Measurements from ENCODE around the gene PCSK6.
"Not testable (repeated sequence)": the region's sequence is repeated elsewhere in the genome, so short reads cannot be mapped to it uniquely, and the experiment has no call there.

The PCSK6 gene

GRCh38 chr15:101378879-101379278, 110.6 kb downstream of the PCSK6 start:
- Histone ChIP-seq H3F3A (ENCODE audit: control insufficient read depth, insufficient read depth) (no peaks in the 10 kb centered on the region), H3K9me2 (replicated peaks; ENCODE audit: control insufficient read depth, low read length) (no peaks in the 10 kb centered on the region), H3K4me1 (ENCODE audit: control insufficient read depth, low read length) (no peaks in the 10 kb centered on the region), H3K27ac (ENCODE audit: low read depth, low read length) (no peak overlapping the region), H4K20me1 (ENCODE audit: control insufficient read depth, insufficient read depth, low read depth, low read length) (no peaks in the 10 kb centered on the region), H3K4me2 (ENCODE audit: low read length) (no peak overlapping the region), H3K27me3 (ENCODE audit: control insufficient read depth, low read length) (no peaks in the 10 kb centered on the region; the same call in 1 of the 2 replicates), H3K36me3 (ENCODE audit: control insufficient read depth, low read length) (no peaks in the 10 kb centered on the region), H3K4me3 (ENCODE audit: low read length) (no peak overlapping the region), H3K9me3 (ENCODE audit: control insufficient read depth, insufficient read depth, low read length) (no peaks in the 10 kb centered on the region), H3K79me2 (ENCODE audit: control insufficient read depth, low read length) (no peaks in the 10 kb centered on the region)
- no peak for TF ChIP-seq EZH2phosphoT487 (IDR thresholded peaks at IDR 0.05; ENCODE audit: borderline replicate concordance, low read length)
- TF ChIP-seq CTCF (IDR thresholded peaks at IDR 0.05; ENCODE audit: low read depth, low read length, poor library complexity, severe bottlenecking), result no peak

GRCh38 chr15:101378171-101378755, 111.2 kb downstream of the PCSK6 start:
- Histone ChIP-seq H3K4me2 (ENCODE audit: low read length) (no peak overlapping the region), H3K4me3 (ENCODE audit: low read length) (no peak overlapping the region), H3K27me3 (ENCODE audit: control insufficient read depth, low read length) (peaks cover 3% of the 10 kb centered on the region; the same call in 1 of the 2 replicates), H3F3A (ENCODE audit: control insufficient read depth, insufficient read depth) (no peaks in the 10 kb centered on the region), H3K79me2 (ENCODE audit: control insufficient read depth, low read length) (no peaks in the 10 kb centered on the region), H3K36me3 (ENCODE audit: control insufficient read depth, low read length) (no peaks in the 10 kb centered on the region), H4K20me1 (ENCODE audit: control insufficient read depth, insufficient read depth, low read depth, low read length) (no peaks in the 10 kb centered on the region), H3K9me2 (replicated peaks; ENCODE audit: control insufficient read depth, low read length) (no peaks in the 10 kb centered on the region), H3K27ac (ENCODE audit: low read depth, low read length) (no peak overlapping the region), H3K4me1 (ENCODE audit: control insufficient read depth, low read length) (no peaks in the 10 kb centered on the region), H3K9me3 (ENCODE audit: control insufficient read depth, insufficient read depth, low read length) (no peaks in the 10 kb centered on the region)
- no peak for TF ChIP-seq CTCF (IDR thresholded peaks at IDR 0.05; ENCODE audit: low read depth, low read length, poor library complexity, severe bottlenecking)

GRCh38 chr15:101376615-101377395, 112.7 kb downstream of the PCSK6 start:
- H3K4me3 ChIP-seq (ENCODE audit: low read length), result no peak overlapping the region
- no peak overlapping the region for H3K4me2 ChIP-seq (ENCODE audit: low read length)
- H3K36me3 ChIP-seq (ENCODE audit: control insufficient read depth, low read length), result no peaks in the 10 kb centered on the region
- no peaks in the 10 kb centered on the region for H3K9me2 ChIP-seq (replicated peaks; ENCODE audit: control insufficient read depth, low read length)
- H4K20me1 ChIP-seq (ENCODE audit: control insufficient read depth, insufficient read depth, low read depth, low read length), result no peaks in the 10 kb centered on the region
- H3F3A ChIP-seq (ENCODE audit: control insufficient read depth, insufficient read depth), result no peaks in the 10 kb centered on the region
- no peaks in the 10 kb centered on the region for H3K9me3 ChIP-seq (ENCODE audit: control insufficient read depth, insufficient read depth, low read length)
- no peak overlapping the region for H3K27ac ChIP-seq (ENCODE audit: low read depth, low read length)
- H3K79me2 ChIP-seq (ENCODE audit: control insufficient read depth, low read length), result no peaks in the 10 kb centered on the region
- no peak for TF ChIP-seq EZH2phosphoT487 (IDR thresholded peaks at IDR 0.05; ENCODE audit: borderline replicate concordance, low read length)
- TF ChIP-seq CTCF (IDR thresholded peaks at IDR 0.05; ENCODE audit: low read depth, low read length, poor library complexity, severe bottlenecking), result no peak
- H3K27me3 ChIP-seq (ENCODE audit: control insufficient read depth, low read length), result peaks cover 3% of the 10 kb centered on the region; the same call in 1 of the 2 replicates
- H3K4me1 ChIP-seq (ENCODE audit: control insufficient read depth, low read length), result no peaks in the 10 kb centered on the region

- H3K4me1 ChIP-seq (ENCODE audit: control insufficient read depth, low read length); H3K9me2 ChIP-seq (replicated peaks; ENCODE audit: control insufficient read depth, low read length); H3K36me3 ChIP-seq (ENCODE audit: control insufficient read depth, low read length); H4K20me1 ChIP-seq (ENCODE audit: control insufficient read depth, insufficient read depth, low read depth, low read length); H3F3A ChIP-seq (ENCODE audit: control insufficient read depth, insufficient read depth); H3K27ac ChIP-seq (ENCODE audit: low read depth, low read length); H3K9me3 ChIP-seq (ENCODE audit: control insufficient read depth, insufficient read depth, low read length); H3K4me2 ChIP-seq (ENCODE audit: low read length); H3K4me3 ChIP-seq (ENCODE audit: low read length); H3K27me3 ChIP-seq (ENCODE audit: control insufficient read depth, low read length); H3K79me2 ChIP-seq (ENCODE audit: control insufficient read depth, low read length): not testable (repeated sequence)
These were observed 114.5 kb downstream of the PCSK6 start for GRCh38 chr15:101375006-101375405.
